Mucosa of descending colon (tissue), 3 donors: ENCODE results near the gene CCL1. TPM values are rescaled to one million over a fixed set of nuclear protein-coding genes. Genes with fewer than 3 reads are reported as not detected.
"Not testable (repeated sequence)": the region's sequence is repeated elsewhere in the genome, so short reads cannot be mapped to it uniquely, and the experiment has no call there.

Experiments used
- ATAC-seq: fragments of 200-7000 bp; cut with Tn5 transposase; one replicate; pipeline ENCODE4 v1.9.1; 2020; ENCODE audit warnings: mild to moderate bottlenecking, moderate library complexity
- DNase-seq, 3 donors: peaks; one replicate each; pipeline ENCODE4 v3.0.0-alpha.2; 2020
- H3K36me3 ChIP-seq: fragments of 200-600 bp; one replicate; pipeline ENCODE4 v1.8.0; 2021; ENCODE audit warnings: low read depth, mild to moderate bottlenecking
- H3K4me1 ChIP-seq: fragments of 200-600 bp; one replicate; pipeline ENCODE4 v1.8.0; 2021; ENCODE audit warnings: low read depth, mild to moderate bottlenecking
- H3K4me3 ChIP-seq: fragments of 200-600 bp; one replicate; pipeline ENCODE4 v1.8.0; 2021; ENCODE audit warnings: mild to moderate bottlenecking
- H3K9me3 ChIP-seq: fragments of 200-600 bp; one replicate; pipeline ENCODE4 v1.8.0; 2021; ENCODE audit warnings: mild to moderate bottlenecking
- intact Hi-C, 2 donors: fragments of 100-400 bp; cut with DNase I in 1 of 2; cut with micrococcal nuclease in 1 of 2; formaldehyde crosslinking; loops; one replicate each; pipeline versions ENCODE4 v1.11.0 to v1.11.1; 2022; cut with DNase I, micrococcal nuclease
- total RNA-seq, 3 donors: library from RNA; stranded (reverse); fragmentation: NEBNext Ultra II Directional in 2 of 3; extraction: Animal tissue kit (Norgen Biotek cat#: 25700) in 2 of 3; gene quantifications; one replicate each; pipeline versions ENCODE4 v1.2.1 to v1.2.4, GENCODE V29; 2021 to 2023
- TF ChIP-seq, protein P1 (sequence below): fragments of 200-600 bp; IDR thresholded peaks from one replicate; pipeline ENCODE4 v1.8.0; 2022; ENCODE audit warnings: antibody characterized with exemption, mild to moderate bottlenecking
- donor health status: DM: no; HTN: no; CAD: no; lungs with moderate emphysema.
- donor health status: DM: no; HTN: no; CAD: no.
- donor health status: DM: no; HTN: yes; CAD: no.

Gene CCL1
- total RNA-seq, 3 donors from 2014 or later, result not detected

DNA sequence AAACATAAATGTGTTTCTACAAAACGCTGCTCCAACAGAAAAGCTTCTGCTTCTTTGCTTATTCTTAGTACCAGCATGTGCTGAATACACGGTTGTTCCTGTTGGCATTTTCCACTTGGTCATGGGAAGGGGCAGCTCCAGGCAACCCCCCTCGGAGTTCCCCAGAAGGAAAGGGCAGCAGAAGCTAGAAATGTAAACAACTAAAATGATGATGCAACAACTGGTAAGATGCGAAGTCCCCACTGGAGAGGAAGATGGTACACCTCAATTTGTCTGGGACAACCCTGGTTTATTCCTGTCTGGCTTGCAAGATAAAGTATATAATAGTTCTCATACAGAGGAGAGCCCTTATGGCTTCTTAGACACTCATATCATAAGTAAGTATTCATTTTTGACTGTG, 16.0 kb downstream of the CCL1 start:
- no peak for ATAC-seq
- TF ChIP-seq, protein P1, sequence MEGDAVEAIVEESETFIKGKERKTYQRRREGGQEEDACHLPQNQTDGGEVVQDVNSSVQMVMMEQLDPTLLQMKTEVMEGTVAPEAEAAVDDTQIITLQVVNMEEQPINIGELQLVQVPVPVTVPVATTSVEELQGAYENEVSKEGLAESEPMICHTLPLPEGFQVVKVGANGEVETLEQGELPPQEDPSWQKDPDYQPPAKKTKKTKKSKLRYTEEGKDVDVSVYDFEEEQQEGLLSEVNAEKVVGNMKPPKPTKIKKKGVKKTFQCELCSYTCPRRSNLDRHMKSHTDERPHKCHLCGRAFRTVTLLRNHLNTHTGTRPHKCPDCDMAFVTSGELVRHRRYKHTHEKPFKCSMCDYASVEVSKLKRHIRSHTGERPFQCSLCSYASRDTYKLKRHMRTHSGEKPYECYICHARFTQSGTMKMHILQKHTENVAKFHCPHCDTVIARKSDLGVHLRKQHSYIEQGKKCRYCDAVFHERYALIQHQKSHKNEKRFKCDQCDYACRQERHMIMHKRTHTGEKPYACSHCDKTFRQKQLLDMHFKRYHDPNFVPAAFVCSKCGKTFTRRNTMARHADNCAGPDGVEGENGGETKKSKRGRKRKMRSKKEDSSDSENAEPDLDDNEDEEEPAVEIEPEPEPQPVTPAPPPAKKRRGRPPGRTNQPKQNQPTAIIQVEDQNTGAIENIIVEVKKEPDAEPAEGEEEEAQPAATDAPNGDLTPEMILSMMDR, result no peak
- intact Hi-C loops, result no loop called here
- no peak overlapping the region for H3K4me3 ChIP-seq
- no peak for DNase-seq
- no peaks in the 10 kb centered on the region for H3K9me3 ChIP-seq
- H3K36me3 ChIP-seq, result no peaks in the 10 kb centered on the region
- H3K4me1 ChIP-seq, result no peaks in the 10 kb centered on the region

DNA sequence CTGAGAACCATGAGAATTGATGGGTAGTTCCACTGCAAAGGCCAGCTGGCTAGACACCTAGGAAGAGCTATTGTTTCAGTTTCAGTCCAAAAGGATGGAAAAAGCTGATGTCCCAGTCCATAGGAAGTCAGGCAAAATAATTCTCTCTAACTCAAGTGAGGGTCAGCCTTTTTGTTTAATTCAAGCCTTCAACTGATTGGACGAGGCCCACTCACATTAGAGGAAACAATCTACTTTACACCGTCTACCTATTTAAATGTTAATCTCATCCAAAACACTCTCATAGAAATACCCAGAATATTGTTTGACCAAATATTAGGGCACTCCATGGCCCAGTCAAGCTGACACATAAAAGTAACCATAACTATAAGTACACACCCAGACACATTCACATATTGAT, 21.1 kb downstream of the CCL1 start:
- intact Hi-C loops, result no loop called here
- no peaks in the 10 kb centered on the region for H3K4me1 ChIP-seq
- no peak for DNase-seq
- no peak overlapping the region for H3K4me3 ChIP-seq
- TF ChIP-seq, protein P1, result no peak
- H3K9me3 ChIP-seq, result no peaks in the 10 kb centered on the region
- H3K36me3 ChIP-seq, result no peaks in the 10 kb centered on the region
- ATAC-seq, result no peak

DNA sequence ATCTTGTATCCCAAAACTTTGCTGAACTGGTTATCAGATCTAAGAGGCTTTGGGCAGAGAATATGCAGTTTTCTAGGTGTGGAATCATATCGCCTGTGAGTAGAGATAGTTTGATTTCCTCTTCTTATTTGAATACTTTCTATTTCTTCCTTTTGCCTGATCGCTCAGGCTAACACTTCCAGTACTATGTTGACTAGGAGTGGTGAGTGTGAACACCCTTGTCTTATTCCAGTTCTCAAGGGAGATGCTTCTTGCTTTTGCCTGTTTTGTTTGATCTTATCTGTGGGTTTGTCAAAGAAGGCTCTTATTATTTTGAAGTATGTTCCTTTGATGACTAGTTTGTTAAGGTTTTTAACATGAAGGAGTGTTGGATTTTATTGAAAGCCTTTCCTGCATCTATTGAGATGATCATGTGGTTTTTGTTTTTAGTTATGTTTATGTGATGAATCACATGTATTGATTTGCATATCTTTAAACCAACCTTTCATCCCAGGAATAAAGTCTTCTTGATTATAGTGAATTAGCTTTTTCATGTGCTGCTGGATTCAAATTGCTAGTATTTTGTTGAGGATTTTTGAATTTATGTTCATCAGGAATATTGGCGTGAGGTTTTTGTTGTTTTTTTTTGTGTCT, 23.8 kb downstream of the CCL1 start:
- intact Hi-C loops, result no loop called here
- no peaks in the 10 kb centered on the region for H3K4me1 ChIP-seq
- no peak overlapping the region for H3K4me3 ChIP-seq
- TF ChIP-seq, protein P1, result no peak
- no peaks in the 10 kb centered on the region for H3K36me3 ChIP-seq
- no peaks in the 10 kb centered on the region for H3K9me3 ChIP-seq
- ATAC-seq, result no peak
- no peak for DNase-seq

DNA sequence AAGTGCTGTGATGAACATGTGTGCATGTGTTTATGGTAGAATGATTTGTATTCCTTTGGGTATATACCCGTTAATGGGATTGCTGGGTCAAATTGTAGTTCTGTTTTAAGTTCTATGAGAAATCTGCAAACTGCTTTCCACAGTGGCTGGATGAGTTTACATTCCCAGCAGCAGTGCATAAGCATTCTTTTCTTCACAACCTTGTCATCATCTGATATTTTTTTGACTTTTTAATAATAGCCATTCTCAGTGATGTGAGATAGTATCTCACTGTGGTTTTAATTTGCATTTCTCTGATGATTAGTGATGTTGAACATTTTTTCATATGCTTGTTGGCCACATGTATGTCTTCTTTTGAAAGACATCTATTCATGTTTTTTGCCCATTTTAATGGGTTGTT, 25.3 kb downstream of the CCL1 start:
- no peak overlapping the region for H3K4me3 ChIP-seq
- ATAC-seq (no peak), DNase-seq (no peak)
- TF ChIP-seq, protein P1, result no peak
- no peaks in the 10 kb centered on the region for H3K36me3 ChIP-seq
- intact Hi-C loops, result no loop called here
- H3K4me1 ChIP-seq, result no peaks in the 10 kb centered on the region
- no peaks in the 10 kb centered on the region for H3K9me3 ChIP-seq

DNA sequence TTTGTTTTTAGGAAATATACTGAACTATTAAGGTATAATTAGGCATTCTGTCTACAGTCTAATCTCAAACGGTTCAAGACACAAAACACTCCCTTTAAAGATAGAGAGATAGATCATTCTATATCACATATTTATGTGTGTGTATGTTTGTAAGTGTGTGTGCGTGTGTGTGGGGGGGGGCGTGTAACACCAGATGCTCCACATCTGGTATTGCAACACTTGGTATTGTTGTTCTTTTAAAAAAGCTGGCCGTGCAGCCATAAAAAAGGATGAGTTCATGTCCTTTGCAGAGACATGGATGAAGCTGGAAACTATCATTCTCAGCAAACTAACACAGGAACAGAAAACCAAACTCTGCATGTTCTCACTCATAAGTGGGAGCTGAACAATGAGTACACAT, 35.5 kb downstream of the CCL1 start:
- H3K9me3 ChIP-seq, ATAC-seq, intact Hi-C loops, H3K36me3 ChIP-seq, H3K4me3 ChIP-seq, DNase-seq, H3K4me1 ChIP-seq: not testable (repeated sequence)

DNA sequence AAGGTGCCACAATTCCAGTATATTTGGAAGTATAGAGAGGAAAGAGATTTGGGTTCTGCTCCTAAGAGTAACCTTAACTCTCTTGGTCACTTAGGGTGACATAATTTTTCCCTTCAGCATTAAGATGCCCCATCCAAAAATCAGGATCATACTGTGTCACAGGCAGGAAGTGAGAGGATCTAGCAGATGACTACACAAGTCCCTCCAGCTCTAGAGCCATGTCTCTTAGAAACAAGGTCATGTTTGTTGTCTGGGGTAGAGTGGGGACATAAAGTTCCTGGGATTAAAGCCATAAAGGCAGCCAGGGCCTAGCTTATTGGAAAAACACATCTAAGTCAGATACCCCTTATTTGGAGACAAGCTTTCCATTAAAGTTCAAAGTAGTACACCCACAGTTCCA, 41.1 kb downstream of the CCL1 start:
- Histone ChIP-seq H3K36me3 (no peaks in the 10 kb centered on the region), H3K9me3 (peaks cover 4% of the 10 kb centered on the region), H3K4me3 (no peak overlapping the region), H3K4me1 (no peaks in the 10 kb centered on the region)
- TF ChIP-seq, protein P1, result no peak
- intact Hi-C loops, result no loop called here
- DNase-seq, result no peak
- ATAC-seq, result no peak
